ENCODE data around the gene TRAPPC10.
A peak's percentile ranks its signal among the peaks of the same experiment; 100 is the strongest.

TRAPPC10 gene

DNA sequence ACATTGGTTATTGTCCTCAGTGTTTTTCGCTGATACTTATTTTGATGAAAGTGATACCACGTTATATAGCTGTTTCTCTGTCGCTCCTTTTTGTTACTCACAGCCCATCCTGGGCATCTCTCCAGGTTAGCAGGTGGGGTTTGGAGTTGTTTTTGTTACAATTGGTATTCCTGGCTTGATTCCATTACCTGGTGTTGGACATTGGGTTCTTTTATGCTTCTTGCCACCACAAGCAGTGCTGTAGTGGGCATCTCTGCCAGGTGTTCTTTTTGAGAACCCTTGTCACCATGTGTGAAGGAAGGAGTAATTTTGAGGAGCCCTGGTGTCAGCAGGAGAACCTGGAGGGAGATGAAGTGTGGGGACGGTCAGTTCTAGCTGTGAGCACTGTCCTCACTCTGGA lies 47.6 kb downstream of the TRAPPC10 start:
- WGBS (ENCODE audit: extremely low coverage, insufficient coverage, insufficient read length): no CpG with 5 or more reads among the region's 4 CpGs
- Histone ChIP-seq H2AFZ (ENCODE audit: insufficient read depth, low read length, poor library complexity) (no peak overlapping the region), H4K8ac (ENCODE audit: low read depth, low read length) (no peak overlapping the region), H2BK120ac (ENCODE audit: insufficient read depth, low read length, poor library complexity) (no peak overlapping the region), H3K9me3 (ENCODE audit: insufficient read depth, low read depth, low read length) (no peaks in the 10 kb centered on the region), H3K36me3 (ENCODE audit: control insufficient read depth in 1 of 2, insufficient read depth in 2 of 2, low read length in 2 of 2) (peaks cover 30 to 46% of the 10 kb centered on the region in 2 experiments), H3K4ac (ENCODE audit: low read depth, low read length) (no peak overlapping the region), H4K12ac (ENCODE audit: low read depth, low read length) (no peak overlapping the region), H3K27me3 (ENCODE audit: insufficient read depth, low read length) (no peaks in the 10 kb centered on the region), H3K18ac (ENCODE audit: low read length) (no peak overlapping the region), H3K14ac (ENCODE audit: low read length) (no peak overlapping the region), H3K79me2 (ENCODE audit: control insufficient read depth, insufficient read depth, low read length, poor library complexity) (no peaks in the 10 kb centered on the region), H3K23ac (ENCODE audit: low read length) (no peak overlapping the region), H2AK5ac (ENCODE audit: low read length) (no peak overlapping the region), H3K4me3 (ENCODE audit: low read depth, low read length) (no peak overlapping the region), H2BK12ac (ENCODE audit: low read length) (no peak overlapping the region), H3K79me1 (ENCODE audit: low read length) (no peaks in the 10 kb centered on the region), H4K91ac (ENCODE audit: low read depth, low read length) (no peak overlapping the region), H3K27ac (ENCODE audit: low read depth, low read length) (no peak overlapping the region), H3K4me2 (ENCODE audit: low read length) (no peak overlapping the region), H2BK5ac (ENCODE audit: low read depth, low read length, poor library complexity) (no peak overlapping the region), H3K9ac (ENCODE audit: low read length) (no peak overlapping the region), H3K4me1 (ENCODE audit: control insufficient read depth in 1 of 2, insufficient read depth in 2 of 2, low read length in 2 of 2) (no peaks in the 10 kb centered on the region)
- no peak for DNase-seq

DNA sequence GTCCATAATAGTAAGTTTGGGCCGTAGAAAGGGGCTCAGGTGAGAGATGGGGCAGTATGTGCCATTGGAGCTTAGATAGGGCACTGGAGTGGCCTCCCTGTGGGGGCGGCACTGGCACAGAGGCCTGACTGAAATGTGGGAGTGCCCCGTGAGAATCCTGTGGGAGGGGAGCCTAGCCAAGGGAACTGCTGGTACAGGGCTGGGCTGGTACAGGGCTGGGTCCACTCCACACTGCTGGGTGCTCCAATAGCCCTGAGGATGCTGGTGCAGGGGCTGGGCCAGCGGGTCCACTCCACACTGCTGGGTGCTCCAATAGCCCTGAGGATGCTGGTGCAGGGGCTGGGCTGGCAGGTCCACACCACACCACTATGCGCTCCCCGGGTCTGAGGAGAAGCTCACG lies 50.3 kb downstream of the TRAPPC10 start:
- Histone ChIP-seq H3K4me1 (ENCODE audit: control insufficient read depth in 1 of 2, insufficient read depth in 2 of 2, low read length in 2 of 2) (no peaks in the 10 kb centered on the region), H3K14ac (ENCODE audit: low read length) (no peak overlapping the region), H3K36me3 (ENCODE audit: control insufficient read depth in 1 of 2, insufficient read depth in 2 of 2, low read length in 2 of 2) (peaks cover 34 to 53% of the 10 kb centered on the region in 2 experiments), H3K9ac (ENCODE audit: low read length) (no peak overlapping the region), H3K23ac (ENCODE audit: low read length) (no peak overlapping the region), H2BK12ac (ENCODE audit: low read length) (no peak overlapping the region), H2BK5ac (ENCODE audit: low read depth, low read length, poor library complexity) (no peak overlapping the region), H2AFZ (ENCODE audit: insufficient read depth, low read length, poor library complexity) (no peak overlapping the region), H4K12ac (ENCODE audit: low read depth, low read length) (no peak overlapping the region), H3K79me1 (ENCODE audit: low read length) (no peaks in the 10 kb centered on the region), H3K4me3 (ENCODE audit: low read depth, low read length) (peak overlapping the region; percentile 39), H3K4me2 (ENCODE audit: low read length) (no peak overlapping the region), H3K9me3 (ENCODE audit: insufficient read depth, low read depth, low read length) (no peaks in the 10 kb centered on the region), H4K91ac (ENCODE audit: low read depth, low read length) (no peak overlapping the region), H4K8ac (ENCODE audit: low read depth, low read length) (no peak overlapping the region), H3K18ac (ENCODE audit: low read length) (peak overlapping the region; percentile 30), H3K79me2 (ENCODE audit: control insufficient read depth, insufficient read depth, low read length, poor library complexity) (no peaks in the 10 kb centered on the region), H3K27me3 (ENCODE audit: insufficient read depth, low read length) (no peaks in the 10 kb centered on the region), H3K4ac (ENCODE audit: low read depth, low read length) (no peak overlapping the region), H2BK120ac (ENCODE audit: insufficient read depth, low read length, poor library complexity) (no peak overlapping the region), H2AK5ac (ENCODE audit: low read length) (no peak overlapping the region), H3K27ac (ENCODE audit: low read depth, low read length) (no peak overlapping the region)
- no CpG with 5 or more reads among the region's 7 CpGs for WGBS (ENCODE audit: extremely low coverage, insufficient coverage, insufficient read length)
- DNase-seq: no peak

DNA sequence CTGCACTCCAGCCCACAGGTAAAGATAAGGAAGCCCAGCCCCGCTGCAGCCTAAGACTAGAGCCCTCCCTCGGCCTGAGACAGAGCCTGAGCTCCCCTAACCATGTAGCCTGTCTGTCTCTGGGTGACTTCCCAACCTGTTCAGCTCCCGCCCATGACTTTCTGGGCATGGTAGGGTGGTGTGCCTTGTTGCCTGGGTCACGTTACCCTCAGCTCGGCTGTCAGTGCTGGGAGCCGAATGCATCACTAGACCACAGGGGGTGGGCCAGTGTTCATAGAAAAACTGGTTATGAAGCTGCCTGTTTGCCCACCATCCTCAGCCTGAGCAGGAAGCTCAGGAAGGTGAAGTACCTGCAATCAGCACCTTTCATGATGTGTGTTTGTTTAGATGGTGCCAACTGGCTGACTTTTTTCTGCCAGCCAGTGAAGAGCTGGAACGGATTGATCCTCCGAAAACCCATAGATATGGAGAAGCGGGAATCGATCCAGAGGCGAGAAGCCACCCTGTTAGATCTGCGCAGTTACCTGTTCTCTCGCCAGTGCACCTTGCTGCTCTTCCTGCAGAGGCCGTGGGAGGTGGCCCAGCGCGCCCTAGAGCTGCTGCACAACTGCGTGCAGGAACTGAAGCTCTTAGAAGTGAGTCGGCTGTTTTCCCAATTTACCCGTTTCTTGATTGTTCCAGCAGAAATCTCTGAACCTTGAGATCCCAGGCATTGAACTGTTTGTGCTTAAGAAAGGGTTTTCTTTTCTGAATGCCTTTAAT lies 51.2 kb downstream of the TRAPPC10 start:
- H3K9ac ChIP-seq (ENCODE audit: low read length): no peak overlapping the region
- no peak overlapping the region for H3K4ac ChIP-seq (ENCODE audit: low read depth, low read length)
- H3K4me3 ChIP-seq (ENCODE audit: low read depth, low read length): no peak overlapping the region
- no peak overlapping the region for H4K12ac ChIP-seq (ENCODE audit: low read depth, low read length)
- no peak overlapping the region for H4K8ac ChIP-seq (ENCODE audit: low read depth, low read length)
- H2BK5ac ChIP-seq (ENCODE audit: low read depth, low read length, poor library complexity): no peak overlapping the region
- H3K79me1 ChIP-seq (ENCODE audit: low read length): no peaks in the 10 kb centered on the region
- H3K4me1 ChIP-seq (ENCODE audit: control insufficient read depth in 1 of 2, insufficient read depth in 2 of 2, low read length in 2 of 2): no peaks in the 10 kb centered on the region
- no peak overlapping the region for H2BK12ac ChIP-seq (ENCODE audit: low read length)
- H2BK120ac ChIP-seq (ENCODE audit: insufficient read depth, low read length, poor library complexity): no peak overlapping the region
- H3K18ac ChIP-seq (ENCODE audit: low read length): no peak overlapping the region
- H2AK5ac ChIP-seq (ENCODE audit: low read length): no peak overlapping the region
- no peak overlapping the region for H3K23ac ChIP-seq (ENCODE audit: low read length)
- H3K79me2 ChIP-seq (ENCODE audit: control insufficient read depth, insufficient read depth, low read length, poor library complexity): no peaks in the 10 kb centered on the region
- WGBS (ENCODE audit: extremely low coverage, insufficient coverage, insufficient read length): no CpG with 5 or more reads among the region's 19 CpGs
- H2AFZ ChIP-seq (ENCODE audit: insufficient read depth, low read length, poor library complexity): no peak overlapping the region
- DNase-seq: no peak
- H3K27ac ChIP-seq (ENCODE audit: low read depth, low read length): no peak overlapping the region
- H3K36me3 ChIP-seq (ENCODE audit: control insufficient read depth in 1 of 2, insufficient read depth in 2 of 2, low read length in 2 of 2): peaks cover 35 to 50% of the 10 kb centered on the region in 2 experiments
- H4K91ac ChIP-seq (ENCODE audit: low read depth, low read length): no peak overlapping the region
- H3K27me3 ChIP-seq (ENCODE audit: insufficient read depth, low read length): no peaks in the 10 kb centered on the region
- no peak overlapping the region for H3K14ac ChIP-seq (ENCODE audit: low read length)
- no peaks in the 10 kb centered on the region for H3K9me3 ChIP-seq (ENCODE audit: insufficient read depth, low read depth, low read length)
- H3K4me2 ChIP-seq (ENCODE audit: low read length): no peak overlapping the region

DNA sequence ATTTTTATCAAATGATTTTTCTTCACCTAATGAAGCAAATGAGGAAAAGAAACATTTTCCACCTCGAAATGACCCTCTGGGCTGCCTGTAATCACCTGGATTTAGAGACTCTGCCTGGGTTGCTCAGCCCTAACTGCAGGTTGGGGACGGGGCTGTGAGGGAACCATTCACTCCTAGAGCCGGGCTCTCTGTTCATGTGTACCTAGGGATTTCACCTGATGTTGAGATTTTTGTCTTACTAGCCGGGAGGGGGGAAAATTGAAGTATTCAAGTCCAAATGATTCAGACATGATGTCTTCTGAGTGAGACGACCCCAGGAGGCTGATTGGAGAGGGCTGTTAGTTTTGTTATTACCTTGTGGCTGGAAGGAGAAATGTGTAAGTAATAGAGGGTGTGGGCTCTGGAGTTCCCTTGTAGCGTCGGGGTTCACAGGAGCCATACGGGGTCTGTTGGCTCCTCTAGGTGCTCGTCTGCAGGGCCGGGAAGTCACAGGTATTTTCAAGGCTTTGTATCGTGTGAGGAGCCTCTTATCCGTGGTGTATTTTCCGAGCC lies 52.8 kb downstream of the TRAPPC10 start:
- peaks cover 36 to 46% of the 10 kb centered on the region in 2 experiments for H3K36me3 ChIP-seq (ENCODE audit: control insufficient read depth in 1 of 2, insufficient read depth in 2 of 2, low read length in 2 of 2)
- H2BK5ac ChIP-seq (ENCODE audit: low read depth, low read length, poor library complexity): no peak overlapping the region
- no CpG with 5 or more reads among the region's 13 CpGs for WGBS (ENCODE audit: extremely low coverage, insufficient coverage, insufficient read length)
- H3K79me1 ChIP-seq (ENCODE audit: low read length): no peaks in the 10 kb centered on the region
- H2AK5ac ChIP-seq (ENCODE audit: low read length): no peak overlapping the region
- H3K4me2 ChIP-seq (ENCODE audit: low read length): no peak overlapping the region
- H3K23ac ChIP-seq (ENCODE audit: low read length): no peak overlapping the region
- H2AFZ ChIP-seq (ENCODE audit: insufficient read depth, low read length, poor library complexity): no peak overlapping the region
- H4K12ac ChIP-seq (ENCODE audit: low read depth, low read length): no peak overlapping the region
- H3K14ac ChIP-seq (ENCODE audit: low read length): no peak overlapping the region
- H3K18ac ChIP-seq (ENCODE audit: low read length): no peak overlapping the region
- H3K4ac ChIP-seq (ENCODE audit: low read depth, low read length): no peak overlapping the region
- no peak overlapping the region for H4K8ac ChIP-seq (ENCODE audit: low read depth, low read length)
- no peaks in the 10 kb centered on the region for H3K27me3 ChIP-seq (ENCODE audit: insufficient read depth, low read length)
- no peak overlapping the region for H3K4me3 ChIP-seq (ENCODE audit: low read depth, low read length)
- no peak overlapping the region for H4K91ac ChIP-seq (ENCODE audit: low read depth, low read length)
- H3K4me1 ChIP-seq (ENCODE audit: control insufficient read depth in 1 of 2, insufficient read depth in 2 of 2, low read length in 2 of 2): no peaks in the 10 kb centered on the region
- H3K9ac ChIP-seq (ENCODE audit: low read length): no peak overlapping the region
- DNase-seq: no peak
- H3K27ac ChIP-seq (ENCODE audit: low read depth, low read length): no peak overlapping the region
- no peak overlapping the region for H2BK120ac ChIP-seq (ENCODE audit: insufficient read depth, low read length, poor library complexity)
- no peaks in the 10 kb centered on the region for H3K79me2 ChIP-seq (ENCODE audit: control insufficient read depth, insufficient read depth, low read length, poor library complexity)
- no peaks in the 10 kb centered on the region for H3K9me3 ChIP-seq (ENCODE audit: insufficient read depth, low read depth, low read length)
- H2BK12ac ChIP-seq (ENCODE audit: low read length): no peak overlapping the region

All from trophoblast cell (in vitro differentiated cells and primary cell).